Ecto neural progenitor cell (in vitro differentiated cells): ENCODE data around the gene CCNI.
"Not testable (repeated sequence)": the region's sequence is repeated elsewhere in the genome, so short reads cannot be mapped to it uniquely, and the experiment has no call there.

ENCODE experiments used
- DNase-seq: peaks from one replicate; pipeline ENCODE4 v3.0.0-alpha.2; 2018; ENCODE audit warnings: low spot score

Gene CCNI

GRCh38 chr4:77039796-77040195, 36.0 kb downstream of the CCNI start:
- no peak for DNase-seq

- DNase-seq, result no peak
Observed at GRCh38 chr4:77037736-77038135, 38.1 kb downstream of the CCNI start.

- DNase-seq, result not testable (repeated sequence)
Observed at GRCh38 chr4:77037168-77037567, 38.6 kb downstream of the CCNI start.

- no peak for DNase-seq
Observed at GRCh38 chr4:77036206-77036605, 39.6 kb downstream of the CCNI start.

DNA sequence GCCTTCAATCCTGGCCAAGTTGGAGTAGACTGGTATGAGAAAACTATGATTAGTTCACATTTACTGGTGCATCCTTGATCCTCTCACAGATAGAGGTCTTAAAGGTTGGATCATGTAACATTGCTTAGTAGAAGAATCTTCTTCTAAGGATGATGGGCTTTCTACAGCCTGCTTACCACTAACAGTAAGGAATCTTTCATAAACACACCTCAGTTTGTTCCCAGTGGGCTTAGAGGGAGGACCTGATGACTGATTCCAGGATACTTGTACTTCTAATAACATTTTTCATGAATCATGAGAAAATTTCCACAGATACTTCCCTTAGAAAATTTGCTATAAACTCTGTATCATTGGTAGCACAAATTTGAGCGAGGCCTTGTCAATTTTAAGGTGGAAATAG, 40.6 kb downstream of the CCNI start:
- no peak for DNase-seq

GRCh38 chr4:77031544-77031943, 44.2 kb downstream of the CCNI start:
- DNase-seq, result no peak

- not testable (repeated sequence) for DNase-seq
Observed at GRCh38 chr4:77029757-77030156, 46.0 kb downstream of the CCNI start.

GRCh38 chr4:77028246-77028645, 47.5 kb downstream of the CCNI start:
- no peak for DNase-seq

DNA sequence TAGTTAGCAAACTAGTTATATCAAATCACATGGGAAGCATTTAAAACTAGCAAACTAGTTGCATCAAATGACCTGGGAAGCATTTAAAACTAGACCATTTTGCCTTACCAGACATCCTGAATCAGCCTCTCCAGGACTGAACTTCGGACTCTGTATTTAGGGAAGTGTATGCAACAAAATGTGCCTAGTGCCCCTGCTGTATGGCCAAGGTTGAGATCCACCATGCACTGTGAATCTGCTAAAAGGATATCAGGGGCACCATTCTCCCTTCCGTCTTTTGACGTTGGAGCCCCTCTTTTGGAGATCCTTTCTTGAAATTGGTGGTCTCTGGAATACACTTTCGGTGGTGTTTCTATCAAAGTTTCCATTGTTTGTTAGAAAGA, 49.5 kb downstream of the CCNI start:
- DNase-seq, result no peak

GRCh38 chr4:77025643-77026321, 50.0 kb downstream of the CCNI start:
- no peak for DNase-seq

- DNase-seq, result no peak
Observed at GRCh38 chr4:77023920-77024319, 51.9 kb downstream of the CCNI start.

- DNase-seq, result peak; percentile 68
Observed at GRCh38 chr4:77022560-77023179, 53.1 kb downstream of the CCNI start.

- no peak for DNase-seq
Observed at GRCh38 chr4:77021614-77022089, 54.1 kb downstream of the CCNI start.

DNA sequence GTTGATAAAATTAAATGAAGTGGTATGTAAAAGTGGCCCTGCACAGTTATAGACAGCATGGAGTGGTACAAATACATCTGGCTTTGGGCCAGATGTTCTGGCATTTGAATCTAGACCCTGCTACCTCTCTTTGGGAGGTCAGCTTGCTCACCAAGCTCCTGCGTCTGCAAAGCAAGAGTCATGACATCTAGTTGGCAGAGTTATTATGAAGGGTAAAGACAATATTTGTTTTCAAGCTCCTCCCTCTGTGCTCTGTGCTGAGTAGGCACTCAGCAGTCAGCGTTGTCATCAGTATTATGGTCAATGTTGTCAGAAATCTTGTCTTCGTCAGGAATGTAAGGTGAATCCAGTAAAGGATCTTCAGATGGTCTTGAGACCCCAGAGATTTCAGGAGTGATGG, 55.8 kb downstream of the CCNI start:
- DNase-seq, result no peak

- DNase-seq, result no peak
Observed at GRCh38 chr4:77015390-77015789, 60.4 kb downstream of the CCNI start.

GRCh38 chr4:77014256-77014655, 61.5 kb downstream of the CCNI start:
- DNase-seq, result no peak

GRCh38 chr4:77012726-77013125, 63.1 kb downstream of the CCNI start:
- DNase-seq, result no peak

GRCh38 chr4:77010841-77011354, 64.9 kb downstream of the CCNI start:
- DNase-seq, result no peak

- DNase-seq, result no peak
Observed at GRCh38 chr4:77009511-77010115, 66.2 kb downstream of the CCNI start.

DNA sequence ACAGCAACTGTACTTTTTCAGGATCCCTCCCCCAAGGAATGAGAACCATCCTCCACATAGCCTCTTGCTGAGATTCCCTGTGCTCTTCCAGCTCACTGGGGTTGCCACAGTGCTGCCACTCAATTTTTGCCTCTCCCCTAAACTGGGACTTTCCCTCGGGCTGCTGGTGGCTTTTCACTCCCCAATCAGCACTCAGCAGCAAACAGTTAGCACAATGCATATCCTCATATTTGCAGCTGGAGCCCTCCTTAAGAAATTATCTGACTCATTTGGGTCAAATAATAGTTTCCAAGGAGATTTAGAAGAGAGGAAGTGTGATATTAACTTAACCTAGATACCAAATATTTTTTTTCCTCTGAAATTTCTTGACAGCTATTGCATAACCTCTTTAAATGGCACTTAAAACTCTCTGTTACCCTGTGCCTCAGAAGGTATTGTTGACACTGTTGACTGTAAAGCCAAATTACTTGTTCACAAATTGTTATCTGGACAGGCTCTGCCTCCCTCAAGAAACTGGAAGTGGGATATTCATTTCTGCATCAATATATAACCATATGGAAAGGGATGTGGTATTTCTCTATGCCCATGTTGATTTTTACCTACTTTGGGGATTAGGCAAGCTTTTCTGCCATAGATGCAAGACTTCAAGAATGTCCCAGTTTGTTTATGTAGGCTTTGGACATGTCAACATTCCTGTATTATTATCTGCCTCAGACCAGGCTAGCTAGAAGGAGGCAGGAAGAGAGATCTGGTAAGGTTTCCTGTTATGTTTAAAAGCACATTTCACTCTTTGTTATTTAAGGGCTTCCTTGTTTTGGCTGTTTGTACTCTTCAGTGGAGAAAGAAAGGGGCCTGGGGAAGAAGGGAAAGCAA, 68.2 kb downstream of the CCNI start:
- no peak for DNase-seq

DNA sequence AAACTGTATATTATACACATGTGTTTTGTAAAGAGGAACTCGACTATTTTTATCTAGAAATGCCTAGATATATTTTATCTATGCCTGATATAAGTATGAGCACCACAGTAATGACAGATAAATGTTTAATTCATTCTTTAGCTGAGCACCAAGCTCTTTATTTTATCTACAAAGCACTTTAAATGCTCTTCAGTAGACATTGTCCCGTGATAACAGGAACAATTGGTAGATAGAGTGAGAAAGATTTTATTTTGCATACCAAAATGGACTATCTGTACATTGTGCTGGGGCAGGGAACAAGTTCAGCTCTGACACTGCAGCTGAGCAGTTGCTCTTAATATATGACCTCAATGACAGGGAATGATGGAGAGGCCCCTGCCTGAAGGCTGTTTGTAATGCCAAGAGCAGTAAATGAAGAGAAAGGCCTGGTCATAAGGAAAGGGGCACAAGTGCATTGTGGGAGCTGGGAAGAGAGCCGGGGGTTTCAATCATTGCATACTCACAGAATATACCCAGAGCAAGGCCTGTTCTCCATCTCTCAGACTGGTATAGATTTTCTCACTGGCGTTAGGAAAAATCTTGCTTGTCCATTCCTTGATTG, 68.9 kb downstream of the CCNI start:
- DNase-seq, result no peak

- DNase-seq, result no peak
Observed at GRCh38 chr4:77003400-77003799, 72.4 kb downstream of the CCNI start.
